Measurements from ENCODE around the gene MAST4. TPM values are rescaled to one million over a fixed set of nuclear protein-coding genes. Genes with fewer than 3 reads are reported as not detected.

The MAST4 gene
- total and polyA plus RNA-seq, 2 of the 4 experiments (the other 2 are of a cell fraction), result 4.8 to 6.8 TPM

GRCh38 chr5:66956439-66956838 is 360.2 kb downstream of the MAST4 start:
- no peak for ATAC-seq (ENCODE audit: low read depth)

More at GRCh38 chr5:66956439-66956838, 360.2 kb downstream of the MAST4 start:
- peaks cover 5% of the 10 kb centered on the region for H3K4me1 ChIP-seq (ENCODE audit: control insufficient read depth, insufficient read depth, low read length)
- H4K20me1 ChIP-seq (ENCODE audit: insufficient read depth, low read length), result no peaks in the 10 kb centered on the region
- no peak overlapping the region for H4K8ac ChIP-seq (ENCODE audit: low read depth in 2 of 2, low read length in 2 of 2)
- ChIA-PET CTCF (no interaction called here), POLR2A (ENCODE audit: unreplicated experiment) (no interaction called here)
- no peak overlapping the region for H2BK15ac ChIP-seq (ENCODE audit: low read depth, low read length)
- no peak overlapping the region for H3K9ac ChIP-seq (ENCODE audit: low read depth, low read length)
- BruUV-seq (replicated peaks), result no TSS peak
- intact Hi-C loops (cut with micrococcal nuclease), result no loop called here
- H3K4me3 ChIP-seq (ENCODE audit: insufficient read depth, low read depth, low read length), result no peak overlapping the region
- no peak overlapping the region for H3K18ac ChIP-seq (ENCODE audit: low read depth, low read length)
- no CpG with 5 or more reads among the region's 4 CpGs for WGBS, 2 experiments (ENCODE audit: extremely low coverage in 2 of 2, insufficient read length in 1 of 2)
- H2BK5ac ChIP-seq (ENCODE audit: low read depth, low read length, poor library complexity, severe bottlenecking), result no peak overlapping the region
- DNase-seq, result no peak
- dilution Hi-C loops (cut with HindIII; ENCODE audit: low sequenced_read_pairs, unreplicated experiment), result no loop called here
- no peaks in the 10 kb centered on the region for H3K9me3 ChIP-seq (ENCODE audit: control insufficient read depth, insufficient read depth, low read length)
- no peak for TF ChIP-seq RFX5 (IDR thresholded peaks at IDR 0.05; ENCODE audit: low read depth, low read length)
- no peak overlapping the region for H3K23ac ChIP-seq (ENCODE audit: low read depth, low read length)
- H3K27ac ChIP-seq (ENCODE audit: insufficient read depth, low read length), result no peak overlapping the region
- no peak overlapping the region for H3K4me2 ChIP-seq (ENCODE audit: low read depth, low read length)
- no peak overlapping the region for H2AK5ac ChIP-seq (ENCODE audit: low read depth, low read length)
- H2BK20ac ChIP-seq (ENCODE audit: low read depth, low read length), result no peak overlapping the region
- H2BK120ac ChIP-seq (ENCODE audit: low read depth, low read length), result no peak overlapping the region
- in situ Hi-C loops (cut with MboI; ENCODE audit: low sequenced_read_pairs), result no loop called here
- no peak overlapping the region for H2AK9ac ChIP-seq (replicated peaks; ENCODE audit: low read depth, low read length, poor library complexity)
- H3K14ac ChIP-seq (replicated peaks; ENCODE audit: low read depth, low read length), result no peak overlapping the region
- no peaks in the 10 kb centered on the region for H3K36me3 ChIP-seq (ENCODE audit: control insufficient read depth, insufficient read depth, low read length)
- no peak overlapping the region for H3K4ac ChIP-seq (ENCODE audit: low read depth, low read length)
- no peaks in the 10 kb centered on the region; a peak in 2 of 4 replicates for H3K79me1 ChIP-seq (ENCODE audit: low read depth in 1 of 2, low read length in 2 of 2)
- H2AFZ ChIP-seq (replicated peaks; ENCODE audit: low read length, poor library complexity), result no peak overlapping the region
- no peak overlapping the region for H3K56ac ChIP-seq (ENCODE audit: extremely low read depth, insufficient read depth, low read length)
- no peak overlapping the region for H4K91ac ChIP-seq (ENCODE audit: insufficient read depth, low read depth, low read length)
- no peaks in the 10 kb centered on the region for H3K27me3 ChIP-seq (ENCODE audit: control insufficient read depth, insufficient read depth, low read length)
- H3K9me1 ChIP-seq (ENCODE audit: insufficient read depth, low read length), result peaks cover 3% of the 10 kb centered on the region
- H4K5ac ChIP-seq (ENCODE audit: low read depth, low read length), result no peak overlapping the region

Measured in IMR-90 (cell line).